Lung (tissue), 12 donors: Measurements from ENCODE around the gene PLD6. TPM values are rescaled to one million over a fixed set of nuclear protein-coding genes. Genes with fewer than 3 reads are reported as not detected.

Source experiments
- ATAC-seq: fragments of 200-7000 bp; cut with Tn5 transposase; one replicate; pipeline ENCODE4 v1.9.1; 2020; ENCODE audit warnings: moderate number of reproducible peaks; ENCODE audit not compliant: insufficient read depth, low FRiP score
- DNase-seq, 3 donors: peaks; one replicate each; pipeline ENCODE4 v3.0.0-alpha.2; 2013 to 2017
- H3K27ac ChIP-seq, 2 donors: one replicate each; pipeline ENCODE4 v1.5.1; 2013; ENCODE audit warnings: mild to moderate bottlenecking in 2 of 2, moderate library complexity in 2 of 2, control low read depth in 1 of 2, inconsistent platforms in 1 of 2, low read depth in 1 of 2, low read length in 1 of 2
- H3K27me3 ChIP-seq, 3 donors: one replicate each; pipeline ENCODE4 v1.5.1; 2013; ENCODE audit warnings: low read length in 2 of 3; ENCODE audit not compliant: control insufficient read depth in 3 of 3, insufficient read depth in 3 of 3
- H3K36me3 ChIP-seq, 4 donors: one replicate each; pipeline ENCODE4 v1.5.1; 2013; ENCODE audit warnings: low read length in 4 of 4, mild to moderate bottlenecking in 1 of 4, moderate library complexity in 1 of 4; ENCODE audit not compliant: control insufficient read depth in 4 of 4, insufficient read depth in 4 of 4
- H3K4me1 ChIP-seq, 5 donors: one replicate each; pipeline ENCODE4 v1.5.1; 2013; ENCODE audit warnings: low read length in 5 of 5, mild to moderate bottlenecking in 2 of 5, moderate library complexity in 1 of 5; ENCODE audit not compliant: control insufficient read depth in 5 of 5, insufficient read depth in 5 of 5
- H3K4me3 ChIP-seq: one replicate; pipeline ENCODE4 v1.5.1; 2013; ENCODE audit warnings: mild to moderate bottlenecking, control low read depth, moderate library complexity
- H3K9ac ChIP-seq, 2 donors: one replicate each; pipeline ENCODE4 v1.5.1; 2013; ENCODE audit warnings: low read length in 2 of 2, control low read depth in 1 of 2; ENCODE audit not compliant: insufficient read depth in 1 of 2
- H3K9me3 ChIP-seq, 4 donors: one replicate each; pipeline ENCODE4 v1.5.1; 2013; ENCODE audit warnings: low read length in 3 of 4, mild to moderate bottlenecking in 1 of 4, moderate library complexity in 1 of 4; ENCODE audit not compliant: control insufficient read depth in 4 of 4, insufficient read depth in 3 of 4
- CTCF ChIP-seq: IDR thresholded peaks from 2 replicates; pipeline ENCODE4 v1.5.1; 2012; ENCODE audit warnings: mild to moderate bottlenecking; ENCODE audit errors: control extremely low read depth, extremely low read depth
- WGBS, 2 donors: extraction: QIAGEN DNeasy Blood & Tissue Kit; methylation state at CpG; one replicate each; pipeline ENCODE4 v1.1.7; 2013; 5-methylcytosine and 5-hydroxymethylcytosine counted together
- polyA plus RNA-seq, 2 donors: library from polyadenylated mRNA; stranded (reverse); fragments of 200-250 nt; gene quantifications; one replicate each; pipeline ENCODE4 v1.2.1, GENCODE V29; 2013
- total RNA-seq, 2 donors: library from RNA; depleted of rRNA in 1 of 2; stranded (reverse); fragments of >200 nt in 1 of 2; gene quantifications; one replicate each; pipeline ENCODE4 v1.2.1, GENCODE V29; 2014 to 2021
- donor health status: control.
- donor health status: control.
- donor health status: Bipolar disorder and iron deficiency.
- donor health status: healthy.
- donor health status: DM: yes; HTN: yes; CAD: no.

The PLD6 gene
- total and polyA plus RNA-seq, 4 donors = 3.2 to 7.7 (median 5.2) TPM

GRCh38 chr17:17154556-17154955 is 51.6 kb downstream of the PLD6 start:
- H3K4me1 ChIP-seq = peaks cover 0 to 9% (median 0%) of the 10 kb centered on the region in 5 donors
- no peaks in the 10 kb centered on the region for H3K9me3 ChIP-seq
- no peaks in the 10 kb centered on the region for H3K27me3 ChIP-seq
- no peak for TF ChIP-seq CTCF
- no peak overlapping the region for H3K27ac ChIP-seq
- 93% methylated on average over 5 of the region's 5 CpGs for WGBS, 2 donors
- ATAC-seq (no peak), DNase-seq (no peak)
- peaks cover 42 to 76% (median 67%) of the 10 kb centered on the region in 4 donors for H3K36me3 ChIP-seq
- H3K4me3 ChIP-seq = no peak overlapping the region
- H3K9ac ChIP-seq = no peak overlapping the region

- Histone ChIP-seq H3K27me3 (no peaks in the 10 kb centered on the region), H3K9me3 (no peaks in the 10 kb centered on the region), H3K9ac (no peak overlapping the region), H3K27ac (no peak overlapping the region), H3K4me1 (peaks cover 0 to 9% (median 0%) of the 10 kb centered on the region in 5 donors), H3K36me3 (peaks cover 36 to 67% (median 62%) of the 10 kb centered on the region in 4 donors), H3K4me3 (no peak overlapping the region)
- no peak for ATAC-seq
- WGBS, 2 donors = 87 to 88% methylated on average over 7 of the region's 7 CpGs
- no peak for DNase-seq
- no peak for TF ChIP-seq CTCF
Observed at GRCh38 chr17:17153709-17154108, 52.4 kb downstream of the PLD6 start.

DNA sequence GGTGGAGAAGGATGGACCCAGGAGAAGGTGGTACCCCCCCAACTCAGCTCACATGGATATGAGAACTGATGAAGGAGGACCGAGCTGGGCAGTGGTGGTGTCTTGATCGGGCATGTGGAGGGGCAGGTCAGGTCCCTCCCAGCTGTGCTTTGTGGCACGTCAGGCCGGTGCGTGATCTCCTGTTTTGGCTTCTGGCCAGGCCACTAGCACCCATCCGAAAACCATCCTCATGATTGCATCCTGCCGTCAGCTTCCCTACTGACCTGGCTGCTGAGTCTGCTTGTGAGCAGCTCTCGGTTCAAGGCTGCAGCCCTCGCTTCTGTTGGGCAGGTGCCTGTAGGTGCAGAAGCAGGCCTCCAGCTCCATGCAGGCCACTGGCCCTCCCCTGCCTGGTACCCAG is 53.1 kb downstream of the PLD6 start:
- Histone ChIP-seq H3K9me3 (no peaks in the 10 kb centered on the region), H3K36me3 (peaks cover 31 to 68% (median 61%) of the 10 kb centered on the region in 4 donors), H3K27ac (no peak overlapping the region), H3K27me3 (no peaks in the 10 kb centered on the region), H3K4me3 (no peak overlapping the region), H3K9ac (no peak overlapping the region), H3K4me1 (peaks cover 0 to 9% (median 0%) of the 10 kb centered on the region in 5 donors)
- ATAC-seq (no peak), DNase-seq (no peak)
- 82 to 91% methylated on average over 9 of the region's 9 CpGs for WGBS, 2 donors
- no peak for TF ChIP-seq CTCF

DNA sequence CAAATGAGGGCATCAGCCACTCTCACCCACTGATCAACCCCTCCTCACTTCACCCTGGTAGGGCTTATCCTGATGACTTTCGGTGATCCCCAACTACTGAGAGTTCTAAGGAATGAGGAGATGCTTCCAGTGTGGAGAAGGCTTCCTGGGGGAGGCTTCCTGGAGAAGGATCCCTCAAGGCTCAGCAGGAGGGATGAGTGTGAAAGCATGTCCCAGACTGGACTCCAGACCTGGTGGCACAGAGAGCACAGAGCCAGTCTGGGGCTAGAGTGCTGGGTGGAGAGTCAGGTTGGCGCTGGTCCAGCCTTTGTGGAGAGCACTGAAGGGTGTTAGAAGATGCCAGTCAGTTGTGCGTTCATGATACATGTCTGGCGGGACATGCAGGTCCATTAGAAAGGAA is 53.7 kb downstream of the PLD6 start:
- H3K9me3 ChIP-seq = no peaks in the 10 kb centered on the region
- no peak for ATAC-seq
- H3K27ac ChIP-seq = peak overlapping the region; percentile 5 to 7
- H3K4me3 ChIP-seq = no peak overlapping the region
- peak in 1 of 3 donors; percentile 20 for DNase-seq
- WGBS, 2 donors = 64 to 77% methylated on average over 4 of the region's 4 CpGs
- H3K4me1 ChIP-seq = peaks cover 0 to 9% (median 0%) of the 10 kb centered on the region in 5 donors
- H3K9ac ChIP-seq = no peak overlapping the region
- no peaks in the 10 kb centered on the region for H3K27me3 ChIP-seq
- no peak for TF ChIP-seq CTCF
- peaks cover 34 to 70% (median 65%) of the 10 kb centered on the region in 4 donors for H3K36me3 ChIP-seq
